ENCODE data around the gene GLIS1. TPM values are rescaled to one million over a fixed set of nuclear protein-coding genes. Genes with fewer than 3 reads are reported as not detected.

Gene GLIS1
- total RNA-seq, 2 donors from 2014 or later, result not detected

GRCh38 chr1:53478502-53478818, 260.5 kb downstream of the GLIS1 start:
- ATAC-seq, result no peak

GRCh38 chr1:53477651-53478501, 261.1 kb downstream of the GLIS1 start:
- no peaks in the 10 kb centered on the region for H3K4me1 Mint-ChIP-seq (ENCODE audit: low read depth in 2 of 2)
- no peaks in the 10 kb centered on the region for H3K36me3 Mint-ChIP-seq
- ATAC-seq (no peak), DNase-seq (ENCODE audit: low spot score) (no peak)
- H3K27ac Mint-ChIP-seq, result no peak overlapping the region
- H3K27me3 Mint-ChIP-seq, result peaks cover 10 to 21% of the 10 kb centered on the region in 2 donors
- no peak overlapping the region for H3K4me3 Mint-ChIP-seq
- H3K9me3 Mint-ChIP-seq, result no peaks in the 10 kb centered on the region

More at GRCh38 chr1:53478502-53478818, 260.5 kb downstream of the GLIS1 start:
- Mint-ChIP-seq H3K36me3 (no peaks in the 10 kb centered on the region), H3K4me3 (no peak overlapping the region), H3K9me3 (no peaks in the 10 kb centered on the region), H3K27me3 (peaks cover 10 to 21% of the 10 kb centered on the region in 2 donors), H3K4me1 (ENCODE audit: low read depth in 2 of 2) (no peaks in the 10 kb centered on the region), H3K27ac (no peak overlapping the region)
- DNase-seq (ENCODE audit: low spot score), result no peak

DNA sequence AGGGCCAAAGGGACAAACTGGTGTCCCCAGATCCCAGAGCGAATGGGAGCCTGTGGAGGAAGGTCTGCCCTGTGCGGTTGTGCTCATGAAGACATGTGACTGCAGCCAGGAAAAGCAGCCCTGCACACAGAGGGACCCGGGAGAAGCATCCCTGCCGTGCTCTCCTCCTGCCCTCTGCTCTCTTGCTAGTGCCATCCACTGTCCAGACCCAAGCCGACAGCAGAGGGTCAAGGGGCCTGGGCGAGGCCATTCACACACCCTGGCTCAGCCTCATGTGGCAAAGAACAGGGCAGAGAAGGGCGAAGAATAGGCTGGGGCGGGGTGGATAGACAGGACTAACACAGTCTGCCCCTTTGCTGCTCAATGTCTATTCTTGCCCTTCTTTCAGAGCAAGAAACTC, 262.4 kb downstream of the GLIS1 start:
- no peaks in the 10 kb centered on the region for H3K4me1 Mint-ChIP-seq (ENCODE audit: low read depth in 2 of 2)
- H3K9me3 Mint-ChIP-seq, result no peaks in the 10 kb centered on the region
- H3K27me3 Mint-ChIP-seq, result peaks cover 5 to 21% of the 10 kb centered on the region in 2 donors
- ATAC-seq (peak in 1 of 2 donors; percentile 34), DNase-seq (ENCODE audit: low spot score) (no peak)
- no peak overlapping the region for H3K4me3 Mint-ChIP-seq
- no peak overlapping the region for H3K27ac Mint-ChIP-seq
- H3K36me3 Mint-ChIP-seq, result no peaks in the 10 kb centered on the region

DNA sequence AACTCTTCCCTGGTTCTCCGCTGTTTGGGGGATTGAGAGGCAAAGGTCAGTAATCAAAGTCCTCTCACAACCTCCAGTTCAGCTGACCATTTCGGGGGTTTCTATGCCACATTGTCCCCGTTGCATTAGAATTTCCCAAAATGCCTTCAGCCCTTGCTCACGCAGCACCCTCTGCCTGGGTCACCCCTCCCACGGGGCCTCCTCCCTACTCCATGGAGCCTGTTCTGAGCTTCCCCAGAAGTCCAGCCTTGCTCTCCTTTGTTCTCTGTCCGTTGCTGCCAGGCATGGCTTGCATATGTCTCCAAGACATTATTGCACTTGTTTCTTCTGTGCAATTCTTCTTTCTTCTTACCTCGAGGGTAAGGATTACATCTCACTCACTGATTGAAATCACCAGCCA, 263.3 kb downstream of the GLIS1 start:
- H3K27ac Mint-ChIP-seq, result no peak overlapping the region
- no peaks in the 10 kb centered on the region for H3K4me1 Mint-ChIP-seq (ENCODE audit: low read depth in 2 of 2)
- no peaks in the 10 kb centered on the region for H3K9me3 Mint-ChIP-seq
- H3K4me3 Mint-ChIP-seq, result no peak overlapping the region
- DNase-seq (ENCODE audit: low spot score), result no peak
- no peaks in the 10 kb centered on the region for H3K36me3 Mint-ChIP-seq
- peaks cover 2 to 17% of the 10 kb centered on the region in 2 donors for H3K27me3 Mint-ChIP-seq
- no peak for ATAC-seq

GRCh38 chr1:53473463-53473862, 265.5 kb downstream of the GLIS1 start:
- Mint-ChIP-seq H3K27me3 (peaks cover 0 to 9% of the 10 kb centered on the region in 2 donors), H3K27ac (no peak overlapping the region), H3K36me3 (no peaks in the 10 kb centered on the region), H3K4me1 (ENCODE audit: low read depth in 2 of 2) (no peaks in the 10 kb centered on the region), H3K9me3 (no peaks in the 10 kb centered on the region), H3K4me3 (no peak overlapping the region)
- ATAC-seq, result no peak
- no peak for DNase-seq (ENCODE audit: low spot score)

DNA sequence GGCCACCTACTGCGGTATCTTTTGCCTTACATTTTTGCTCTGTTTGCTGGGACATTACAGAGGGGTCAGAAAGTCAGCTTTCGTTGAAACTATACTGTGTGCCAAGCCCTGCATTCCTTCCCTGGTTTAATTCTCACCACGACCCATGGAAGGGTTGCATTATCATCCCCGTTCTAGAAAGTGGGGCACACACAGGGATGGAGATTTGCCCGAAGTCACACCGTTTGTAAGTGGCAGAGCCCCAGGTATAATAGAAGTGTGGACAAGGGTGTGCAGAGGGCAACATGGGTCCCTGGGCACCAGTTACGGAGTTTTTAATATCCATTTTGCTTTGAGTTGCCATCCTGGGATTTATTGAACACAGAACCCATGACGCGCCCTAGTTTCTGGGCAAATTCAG, 268.0 kb downstream of the GLIS1 start:
- H3K27ac Mint-ChIP-seq, result no peak overlapping the region
- H3K27me3 Mint-ChIP-seq, result peaks cover 0 to 3% of the 10 kb centered on the region in 2 donors
- H3K4me3 Mint-ChIP-seq, result no peak overlapping the region
- H3K36me3 Mint-ChIP-seq, result no peaks in the 10 kb centered on the region
- H3K4me1 Mint-ChIP-seq (ENCODE audit: low read depth in 2 of 2), result peaks cover 0 to 3% of the 10 kb centered on the region in 2 donors
- H3K9me3 Mint-ChIP-seq, result no peaks in the 10 kb centered on the region
- DNase-seq (ENCODE audit: low spot score) (no peak), ATAC-seq (no peak)

- Mint-ChIP-seq H3K4me3 (no peak overlapping the region), H3K9me3 (no peaks in the 10 kb centered on the region), H3K36me3 (no peaks in the 10 kb centered on the region), H3K27ac (no peak overlapping the region), H3K27me3 (no peaks in the 10 kb centered on the region), H3K4me1 (ENCODE audit: low read depth in 2 of 2) (peaks cover 0 to 3% of the 10 kb centered on the region in 2 donors)
- ATAC-seq (no peak), DNase-seq (ENCODE audit: low spot score) (no peak)
Observed at GRCh38 chr1:53470584-53470983, 268.4 kb downstream of the GLIS1 start.

DNA sequence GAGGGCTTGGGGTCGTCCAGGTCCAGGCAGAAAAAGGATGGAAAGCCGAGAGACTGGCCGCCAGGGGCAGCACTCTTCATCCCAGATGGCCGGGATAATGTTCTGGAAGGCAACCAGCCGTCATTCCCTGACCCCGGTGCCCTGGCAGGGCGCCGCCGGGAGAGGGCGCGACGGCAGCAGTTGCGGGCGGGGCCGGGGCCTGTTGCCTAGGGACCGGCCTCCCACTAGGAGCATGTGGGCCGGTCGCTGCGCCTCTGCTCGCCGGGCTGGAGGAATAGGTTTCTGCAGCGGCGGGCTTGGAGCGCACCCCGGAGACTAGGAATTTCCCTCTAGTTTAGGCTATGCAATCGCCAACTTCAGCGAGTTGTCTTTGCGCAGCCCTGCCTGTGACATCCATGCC, 268.8 kb downstream of the GLIS1 start:
- no peaks in the 10 kb centered on the region for H3K27me3 Mint-ChIP-seq
- peaks cover 0 to 3% of the 10 kb centered on the region in 2 donors for H3K4me1 Mint-ChIP-seq (ENCODE audit: low read depth in 2 of 2)
- H3K9me3 Mint-ChIP-seq, result no peaks in the 10 kb centered on the region
- no peak for DNase-seq (ENCODE audit: low spot score)
- H3K4me3 Mint-ChIP-seq, result no peak overlapping the region
- ATAC-seq, result no peak
- H3K36me3 Mint-ChIP-seq, result no peaks in the 10 kb centered on the region
- H3K27ac Mint-ChIP-seq, result no peak overlapping the region

DNA sequence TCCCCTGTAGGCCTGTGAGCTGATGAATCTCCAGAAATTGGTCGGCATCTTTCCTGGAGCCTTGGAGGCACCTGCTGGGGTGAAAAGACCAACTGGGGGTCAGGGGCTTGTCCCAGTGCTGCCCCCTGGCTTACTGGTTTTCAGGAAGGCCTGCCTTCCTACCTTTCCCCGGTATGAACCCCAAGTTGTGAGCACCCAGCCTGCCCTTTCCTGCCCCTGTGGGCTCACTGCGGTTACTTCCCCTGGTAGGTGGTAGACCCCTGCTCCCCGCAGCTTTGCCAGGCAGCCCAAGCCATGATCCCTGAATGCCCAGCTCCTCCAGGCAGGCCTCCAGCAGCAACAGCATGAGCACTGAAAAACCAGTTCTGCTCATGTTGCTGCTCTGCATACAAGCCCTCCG, 269.6 kb downstream of the GLIS1 start:
- ATAC-seq, result no peak
- H3K27me3 Mint-ChIP-seq, result no peaks in the 10 kb centered on the region
- H3K4me3 Mint-ChIP-seq, result no peak overlapping the region
- no peak for DNase-seq (ENCODE audit: low spot score)
- H3K36me3 Mint-ChIP-seq, result no peaks in the 10 kb centered on the region
- H3K9me3 Mint-ChIP-seq, result no peaks in the 10 kb centered on the region
- no peak overlapping the region for H3K27ac Mint-ChIP-seq
- peaks cover 0 to 3% of the 10 kb centered on the region in 2 donors for H3K4me1 Mint-ChIP-seq (ENCODE audit: low read depth in 2 of 2)

GRCh38 chr1:53468374-53468773, 270.6 kb downstream of the GLIS1 start:
- DNase-seq (ENCODE audit: low spot score) (no peak), ATAC-seq (peak in 1 of 2 donors; percentile 16)
- Mint-ChIP-seq H3K4me3 (no peak overlapping the region), H3K9me3 (no peaks in the 10 kb centered on the region), H3K36me3 (no peaks in the 10 kb centered on the region), H3K27ac (no peak overlapping the region), H3K27me3 (no peaks in the 10 kb centered on the region), H3K4me1 (ENCODE audit: low read depth in 2 of 2) (peaks cover 0 to 3% of the 10 kb centered on the region in 2 donors)

GRCh38 chr1:53467391-53467790, 271.6 kb downstream of the GLIS1 start:
- no peaks in the 10 kb centered on the region for H3K9me3 Mint-ChIP-seq
- no peak overlapping the region for H3K4me3 Mint-ChIP-seq
- peaks cover 0 to 3% of the 10 kb centered on the region in 2 donors for H3K4me1 Mint-ChIP-seq (ENCODE audit: low read depth in 2 of 2)
- no peaks in the 10 kb centered on the region for H3K27me3 Mint-ChIP-seq
- H3K36me3 Mint-ChIP-seq, result no peaks in the 10 kb centered on the region
- ATAC-seq, result no peak
- DNase-seq (ENCODE audit: low spot score), result no peak
- H3K27ac Mint-ChIP-seq, result no peak overlapping the region

GRCh38 chr1:53465023-53465957, 273.7 kb downstream of the GLIS1 start:
- H3K4me3 Mint-ChIP-seq, result no peak overlapping the region
- no peaks in the 10 kb centered on the region for H3K36me3 Mint-ChIP-seq
- H3K27me3 Mint-ChIP-seq, result no peaks in the 10 kb centered on the region
- DNase-seq (ENCODE audit: low spot score), result no peak
- peaks cover 0 to 3% of the 10 kb centered on the region in 2 donors for H3K4me1 Mint-ChIP-seq (ENCODE audit: low read depth in 2 of 2)
- H3K9me3 Mint-ChIP-seq, result no peaks in the 10 kb centered on the region
- H3K27ac Mint-ChIP-seq, result no peak overlapping the region
- ATAC-seq, result no peak

DNA sequence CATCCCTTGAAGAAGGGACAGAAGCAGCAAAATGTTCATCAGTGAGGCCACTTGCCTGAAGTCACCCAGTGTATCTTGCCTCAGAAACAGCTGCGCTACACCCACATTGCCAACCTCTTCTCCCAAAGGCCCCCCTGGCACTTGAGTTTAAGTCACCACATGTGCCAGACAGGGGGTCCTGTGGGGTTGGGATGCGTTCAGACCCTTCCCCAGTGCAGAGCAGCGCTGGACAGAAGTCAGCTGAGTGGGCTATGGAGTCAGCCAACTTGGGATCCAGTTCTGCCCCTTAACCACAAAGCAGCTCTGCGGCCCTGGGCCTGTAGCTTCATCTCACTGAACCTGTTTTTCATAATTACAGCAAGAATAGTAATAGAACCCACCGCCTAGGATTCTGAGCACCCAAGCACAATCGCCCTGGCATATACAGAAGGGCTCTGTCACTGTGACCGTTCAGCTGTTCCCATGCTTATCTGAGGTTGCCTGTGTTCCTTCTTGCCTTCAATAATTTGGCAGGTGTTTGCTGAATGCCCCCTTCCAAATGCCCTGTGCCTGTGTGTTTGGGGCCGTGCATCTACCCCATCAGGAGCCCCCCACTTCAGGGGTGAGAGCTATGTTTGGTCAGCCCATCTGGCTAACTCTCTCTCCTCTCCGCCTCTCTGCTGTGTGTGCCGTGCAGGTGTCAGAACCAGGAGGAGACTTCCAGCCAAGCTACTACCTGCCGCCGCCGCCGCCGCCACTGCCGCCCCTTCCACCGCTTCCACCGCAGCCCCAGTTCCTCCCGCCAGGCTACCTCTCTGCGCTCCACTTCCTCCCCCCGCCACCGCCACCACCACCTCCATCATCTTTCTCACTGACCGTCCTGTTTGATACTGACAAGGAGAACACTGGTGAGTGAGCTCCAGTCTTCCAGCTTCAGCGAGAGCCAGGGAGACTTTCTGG, 274.7 kb downstream of the GLIS1 start:
- no peak overlapping the region for H3K27ac Mint-ChIP-seq
- ATAC-seq (no peak), DNase-seq (ENCODE audit: low spot score) (no peak)
- H3K9me3 Mint-ChIP-seq, result no peaks in the 10 kb centered on the region
- H3K27me3 Mint-ChIP-seq, result no peaks in the 10 kb centered on the region
- no peaks in the 10 kb centered on the region for H3K36me3 Mint-ChIP-seq
- H3K4me1 Mint-ChIP-seq (ENCODE audit: low read depth in 2 of 2), result peaks cover 0 to 3% of the 10 kb centered on the region in 2 donors
- H3K4me3 Mint-ChIP-seq, result no peak overlapping the region

All from natural killer cell treated with Interleukin-12 subunit alpha and Interleukin-12 subunit beta and Interleukin-15 and Interleukin-18, amount 100 ng/mL, for 72 hours (primary cell).